ENCODE data around the gene ZNF827.

The ZNF827 gene

DNA sequence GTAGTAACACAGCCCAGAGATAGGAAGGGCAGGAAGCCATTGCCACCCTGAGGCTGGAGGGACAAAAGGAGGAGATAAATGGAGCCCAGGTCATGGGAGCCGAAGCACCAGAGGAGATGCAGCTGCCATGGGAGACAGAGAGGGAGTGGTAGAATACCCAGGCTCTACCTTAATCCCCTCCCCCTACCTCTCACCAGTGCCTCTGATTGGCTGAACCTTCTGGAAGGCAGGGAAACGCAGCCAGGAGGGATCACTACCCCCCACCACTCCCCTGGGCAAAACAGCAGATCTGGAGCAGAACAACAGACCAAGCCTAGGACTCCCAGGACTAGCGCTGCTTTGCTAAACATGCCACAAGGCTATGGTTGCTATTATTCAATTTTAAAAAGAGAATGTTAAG is 114.2 kb downstream of the ZNF827 start:
- DNase-seq = no peak

DNA sequence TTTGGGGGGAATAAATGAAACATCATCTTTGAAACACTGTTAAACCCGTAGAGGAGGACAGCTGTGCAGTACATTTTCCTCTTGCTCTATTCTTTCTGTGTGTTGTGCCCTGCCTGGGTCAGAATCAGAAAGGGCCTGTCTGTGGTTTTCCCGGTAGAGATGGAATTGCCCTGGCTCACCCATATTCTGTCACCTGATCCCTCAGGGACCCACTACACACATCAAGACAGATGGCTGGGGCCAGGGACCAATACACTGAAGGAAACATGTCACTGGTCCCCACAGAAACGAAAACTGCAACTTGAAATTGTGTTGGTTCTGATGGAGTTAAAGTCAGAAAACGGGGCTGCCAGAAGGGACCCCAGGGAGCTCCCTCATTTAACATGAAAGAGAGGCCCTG is 114.9 kb downstream of the ZNF827 start:
- DNase-seq = no peak

DNA sequence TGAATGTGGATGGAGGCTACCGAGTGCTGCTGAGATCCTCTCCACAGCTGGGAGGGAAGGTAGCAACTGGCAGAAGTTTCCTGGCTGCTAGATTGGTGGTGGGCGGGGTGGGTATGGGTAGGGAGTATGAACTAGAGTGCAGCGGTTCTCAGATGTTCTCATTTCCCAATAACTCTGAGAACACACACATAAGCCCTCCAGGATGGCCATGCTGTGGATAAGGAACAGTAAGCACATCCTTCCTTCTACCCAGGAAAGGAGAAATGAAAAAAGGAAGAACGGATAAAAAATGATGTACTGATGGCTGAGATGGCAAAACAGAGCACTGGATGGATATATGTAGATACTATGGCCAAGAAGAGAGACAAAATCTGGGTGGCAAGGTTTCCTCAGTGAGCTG is 116.0 kb downstream of the ZNF827 start:
- DNase-seq = no peak

DNA sequence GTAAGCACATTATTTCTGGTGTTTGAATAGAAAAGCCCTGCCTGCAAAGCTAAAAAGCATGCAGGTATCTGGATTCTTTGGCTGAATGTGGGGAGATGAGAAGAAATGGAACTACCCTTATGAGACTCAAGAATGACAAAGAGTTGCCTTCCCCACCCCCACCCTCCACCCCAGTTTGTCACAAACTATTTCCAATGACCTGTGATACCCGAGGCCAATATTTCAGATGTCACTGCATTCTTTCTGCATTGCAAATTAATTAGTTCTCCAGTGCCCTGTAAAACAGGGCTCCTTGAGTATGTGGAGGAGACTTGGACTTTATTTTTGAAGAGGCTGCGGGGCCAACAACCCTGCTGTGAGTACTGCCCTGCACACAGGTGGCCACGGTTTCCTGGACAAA is 116.4 kb downstream of the ZNF827 start:
- DNase-seq = peak in 1 of 14 donors; percentile 52

DNA sequence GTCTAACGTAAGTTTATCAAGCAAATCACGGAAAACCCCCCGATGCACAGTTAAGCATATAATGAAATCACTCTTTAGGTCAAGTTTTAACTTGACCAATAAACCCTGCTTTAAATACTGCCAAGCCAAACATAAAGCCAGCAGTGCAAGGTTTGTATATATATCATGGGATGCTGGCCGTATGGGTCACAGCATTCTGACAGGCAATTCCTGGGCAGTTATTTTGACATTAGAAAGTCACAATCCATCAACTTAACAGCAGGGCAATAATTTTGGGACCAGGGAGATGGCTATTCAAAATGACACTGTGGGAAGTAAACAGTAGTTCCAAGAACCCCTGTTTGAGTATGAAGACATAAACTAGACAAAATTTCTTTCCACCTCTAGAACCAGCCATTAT is 116.9 kb downstream of the ZNF827 start:
- DNase-seq = no peak

DNA sequence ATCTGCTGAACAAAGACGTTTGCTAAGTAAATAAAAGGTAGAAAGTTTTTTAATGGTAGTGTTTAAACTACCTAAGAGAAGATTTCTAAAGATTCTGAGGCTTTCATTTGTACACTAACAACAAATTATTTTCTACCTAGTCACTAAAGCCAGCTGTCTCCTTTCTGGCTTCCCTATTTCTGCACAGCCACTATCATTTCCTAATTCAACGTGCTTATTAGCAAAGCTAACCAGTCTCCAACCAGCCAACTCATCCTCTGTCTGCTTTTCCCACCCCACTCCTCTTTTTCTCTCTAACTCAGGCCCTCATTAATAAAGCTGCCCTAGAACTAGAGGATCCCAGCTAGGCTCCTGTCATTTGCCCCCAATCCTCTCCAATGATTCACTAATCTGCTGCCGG is 118.2 kb downstream of the ZNF827 start:
- no peak for DNase-seq

DNA sequence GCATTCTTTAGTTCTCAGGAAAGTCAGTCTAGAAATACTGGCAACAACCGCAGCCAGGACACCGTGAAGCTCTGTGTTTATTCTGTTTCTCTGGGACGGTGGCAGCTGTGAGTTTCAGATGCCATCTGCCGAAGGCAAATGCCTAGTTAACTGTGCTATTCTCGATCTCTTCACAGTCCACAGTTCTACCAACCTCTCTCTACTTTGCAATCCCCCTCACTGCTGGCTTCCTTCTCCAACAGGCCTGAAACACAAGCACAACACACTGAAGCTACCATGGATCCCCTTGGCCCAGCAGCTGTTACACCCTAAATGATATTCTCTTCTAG is 118.8 kb downstream of the ZNF827 start:
- DNase-seq = peak in 10 of 14 donors; percentile 7 to 93 (median 18)

DNA sequence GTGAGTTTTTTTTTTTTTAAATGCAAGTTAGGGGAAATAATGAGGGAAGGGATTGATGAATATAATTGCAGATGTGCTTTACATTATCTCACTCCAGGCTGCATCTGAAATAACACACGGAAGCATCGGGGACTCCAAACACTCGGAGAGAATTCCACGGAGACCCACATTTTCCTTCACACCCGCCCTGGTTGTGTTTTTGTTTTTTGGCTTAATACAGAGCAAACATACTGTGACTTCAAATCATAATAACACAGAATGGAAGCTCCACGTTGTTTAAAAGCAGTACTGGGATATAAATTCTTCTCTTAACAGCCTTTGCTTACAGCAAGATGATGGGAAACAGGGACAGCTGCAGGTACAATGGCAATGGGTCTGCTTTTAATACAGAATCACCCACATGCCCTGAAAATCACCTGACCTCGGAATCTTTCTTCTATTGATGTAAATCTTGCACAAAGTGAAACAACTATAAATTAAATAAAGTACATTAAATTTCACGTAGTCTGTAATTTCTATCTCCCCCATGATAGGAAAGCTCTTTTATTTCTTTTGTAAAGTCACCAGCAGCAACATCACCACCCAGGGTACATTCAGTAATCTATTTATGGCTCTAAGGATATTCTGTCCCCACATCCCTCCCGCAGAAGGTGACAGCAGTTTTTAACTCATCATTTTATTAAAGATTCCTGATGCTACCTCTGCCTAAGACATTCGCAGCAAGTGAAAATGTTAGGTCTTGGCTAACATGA is 119.3 kb downstream of the ZNF827 start:
- no peak for DNase-seq

DNA sequence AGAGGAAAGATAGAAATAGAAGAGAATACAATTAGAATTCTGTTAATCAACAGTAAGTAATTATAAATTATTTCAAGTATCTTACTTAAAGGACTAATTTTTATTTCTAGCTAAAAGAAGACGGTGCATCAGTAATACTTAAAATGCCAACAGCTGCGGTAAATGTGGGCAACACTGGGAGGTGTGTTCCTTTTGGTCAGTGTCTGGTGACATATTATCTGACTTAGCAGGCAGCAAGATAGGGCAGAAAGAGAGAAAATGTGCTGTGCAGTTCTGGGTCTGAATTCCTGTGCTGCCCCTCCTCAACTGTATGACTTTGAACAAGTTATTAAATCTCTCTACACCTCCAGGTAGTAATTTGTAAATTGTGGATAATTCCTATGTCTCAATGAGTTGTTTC is 120.6 kb downstream of the ZNF827 start:
- DNase-seq = peak in 1 of 14 donors; percentile 46

DNA sequence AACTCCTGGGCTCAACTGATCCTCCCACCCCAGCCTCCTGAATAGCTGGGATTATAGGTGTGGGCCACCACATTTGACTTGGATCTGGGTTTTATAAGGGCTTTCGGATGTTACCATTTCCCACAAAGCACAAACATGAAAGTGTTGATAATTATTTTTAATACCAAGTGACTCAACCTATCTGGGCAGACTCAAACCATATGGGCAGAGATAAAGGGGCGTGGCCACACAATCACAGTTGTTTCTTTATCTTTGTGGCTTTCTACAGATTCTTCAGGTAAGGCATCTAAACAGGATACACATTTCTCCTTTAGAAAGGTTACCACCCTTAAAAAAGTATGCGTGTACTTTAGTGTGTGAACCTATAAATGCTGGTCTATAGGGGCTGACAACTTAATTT is 122.5 kb downstream of the ZNF827 start:
- DNase-seq = no peak

DNA sequence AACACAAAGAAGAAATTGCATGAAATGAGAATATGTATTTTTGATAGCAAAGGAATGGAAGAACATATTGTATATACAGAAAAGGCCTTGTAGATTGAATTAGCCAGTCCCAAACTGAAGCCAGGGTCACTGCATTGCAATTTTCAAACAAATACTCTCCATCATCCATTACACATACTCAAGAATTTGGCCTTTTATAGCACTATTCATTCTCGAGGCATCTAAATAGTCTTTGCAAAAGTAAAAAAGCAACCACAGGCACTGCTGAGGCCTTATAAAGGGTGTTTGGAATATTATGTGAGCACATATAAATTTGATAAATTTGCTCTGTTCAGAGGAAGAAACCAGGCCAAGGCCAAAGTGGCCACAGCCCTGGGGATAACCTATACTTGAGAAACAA is 123.0 kb downstream of the ZNF827 start:
- DNase-seq = no peak

DNA sequence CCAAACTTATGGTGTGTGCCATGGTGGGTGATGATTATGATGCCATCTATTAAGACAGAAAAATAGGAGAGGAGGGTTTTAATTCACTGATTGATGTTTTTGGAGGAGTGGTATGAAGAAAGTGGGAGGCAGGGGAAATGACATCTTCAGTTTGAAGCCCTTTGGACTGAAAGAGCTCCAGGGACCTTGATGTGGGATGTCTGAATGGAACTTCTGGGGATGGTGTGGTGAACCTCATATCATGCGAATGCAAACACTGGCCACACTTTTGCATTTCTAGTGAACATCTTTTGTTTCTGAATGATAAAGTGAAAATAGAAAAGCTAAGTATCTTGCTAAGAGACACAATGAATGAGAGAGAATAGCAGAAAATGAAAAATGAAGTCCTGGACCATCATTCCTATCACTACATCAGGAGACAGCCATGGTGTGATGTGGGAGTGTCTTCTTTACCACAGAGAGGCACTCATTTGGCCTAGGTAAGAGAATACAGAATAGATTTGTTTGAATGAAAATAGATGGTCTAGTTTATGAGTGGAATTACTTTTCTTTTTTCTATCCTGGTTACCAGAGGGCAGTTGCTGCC is 123.5 kb downstream of the ZNF827 start:
- no peak for DNase-seq

DNA sequence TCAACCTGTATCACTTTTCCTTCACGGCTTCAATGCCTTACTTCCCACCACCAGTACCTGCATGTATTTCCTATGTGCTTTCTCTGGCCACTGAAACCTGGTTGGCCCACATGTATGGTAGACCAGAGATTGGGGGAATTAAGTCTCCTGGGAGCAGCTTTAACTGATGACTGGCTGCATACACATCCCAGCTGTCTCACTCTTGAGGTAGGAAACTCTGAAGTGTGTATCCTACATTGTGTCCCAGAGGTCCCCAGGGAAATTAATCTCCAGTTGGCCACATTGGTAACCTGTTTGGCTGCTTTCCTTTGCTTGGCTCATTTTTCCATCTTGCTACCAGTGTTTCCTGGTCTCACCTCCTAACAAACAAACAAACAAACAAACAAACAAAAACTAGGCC is 124.4 kb downstream of the ZNF827 start:
- no peak for DNase-seq

DNA sequence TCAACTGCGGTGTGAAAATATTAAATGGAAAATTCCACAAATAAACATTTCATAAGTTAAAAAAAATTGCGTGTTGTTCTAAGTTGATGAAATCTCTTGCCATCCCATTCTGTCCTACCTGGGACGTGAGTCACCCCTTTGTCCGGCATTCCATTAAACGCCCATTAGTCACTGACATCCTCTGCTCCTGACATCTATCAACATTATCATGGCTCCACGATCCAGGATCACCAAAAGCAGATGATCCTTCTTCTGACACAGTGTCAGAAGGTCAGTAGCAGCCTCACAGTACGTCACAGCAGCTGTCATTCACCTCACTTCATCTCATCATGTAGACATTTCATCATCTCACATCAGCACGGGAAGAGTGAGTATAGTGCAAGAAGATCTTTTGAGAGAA is 125.7 kb downstream of the ZNF827 start:
- no peak for DNase-seq

DNA sequence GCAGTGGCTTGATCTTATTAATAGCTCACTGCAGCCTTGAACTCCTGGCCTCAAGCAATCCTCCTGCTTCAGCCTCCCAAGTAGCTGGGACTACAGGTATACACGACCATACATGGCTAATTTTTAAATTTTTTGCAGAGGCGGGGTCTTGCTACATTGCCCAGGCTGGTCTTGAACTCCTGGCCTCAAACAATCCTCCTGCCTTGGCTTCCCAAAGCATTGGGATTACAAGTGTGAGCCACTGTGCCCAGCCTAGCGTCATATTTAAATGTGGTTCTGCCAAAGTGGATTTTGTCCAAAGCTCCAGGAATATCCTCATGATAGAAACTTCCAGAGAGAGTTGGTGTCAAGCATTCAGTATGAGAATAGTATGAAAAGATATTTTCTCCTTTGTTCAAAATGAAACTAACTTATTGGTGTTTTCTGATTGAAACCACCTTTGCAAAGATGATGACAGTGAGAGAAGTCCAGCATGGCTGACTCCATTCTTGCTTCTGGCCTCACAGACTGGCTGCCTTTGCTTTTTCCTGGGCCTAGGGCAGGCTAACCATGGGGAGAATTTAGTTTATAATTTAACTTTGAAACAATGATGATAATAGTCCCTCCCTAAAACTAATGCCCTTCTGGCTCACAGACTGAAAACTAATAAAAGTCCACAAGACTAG is 129.6 kb downstream of the ZNF827 start:
- DNase-seq = no peak

DNA sequence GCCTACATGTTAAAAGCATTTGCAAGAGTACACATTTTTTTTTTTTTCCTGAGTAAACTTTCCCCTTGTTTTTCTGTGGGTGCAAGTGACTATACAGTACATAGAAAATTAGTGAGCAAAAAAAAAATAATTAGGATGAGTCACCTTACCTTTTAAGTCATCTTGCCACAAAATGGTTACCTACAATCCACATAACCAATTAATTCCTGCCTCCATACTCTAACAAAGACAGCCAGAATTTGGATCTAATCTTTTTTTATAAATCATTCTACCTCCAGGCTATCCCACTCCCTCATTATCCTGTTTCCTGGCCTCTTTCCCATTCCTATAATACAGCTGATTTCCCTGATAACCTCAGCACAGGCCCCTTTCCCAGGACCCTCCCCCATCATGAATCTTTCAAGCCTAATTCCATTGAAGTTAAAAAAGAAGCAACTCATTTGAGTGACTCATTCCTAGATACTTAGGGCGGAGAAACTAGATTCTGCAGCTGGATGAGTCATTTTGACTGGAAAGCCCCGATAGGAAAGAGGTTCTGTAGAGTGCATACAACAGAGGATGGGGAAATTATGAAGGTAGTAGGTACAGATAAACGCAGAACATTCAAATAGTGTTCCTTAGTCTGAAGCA is 130.5 kb downstream of the ZNF827 start:
- DNase-seq = no peak

DNA sequence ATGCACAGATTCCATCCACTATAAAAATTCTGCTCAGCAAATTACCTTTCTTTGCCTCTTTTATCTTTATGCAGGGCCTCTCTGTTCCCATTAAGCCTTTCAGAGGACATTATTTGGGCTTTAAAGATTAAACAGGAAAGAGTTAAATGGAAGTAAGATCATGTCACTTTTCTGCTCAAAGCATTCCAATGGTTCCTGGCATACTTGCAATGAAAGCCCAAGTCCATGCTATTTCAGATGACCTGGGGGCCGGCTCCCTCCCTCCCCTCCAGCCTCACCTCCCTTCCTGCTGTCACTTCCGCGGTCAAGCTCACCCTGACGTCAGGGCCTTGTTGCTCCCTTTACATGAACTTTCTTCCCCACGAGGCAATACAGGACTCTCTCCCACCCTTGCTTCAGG is 133.1 kb downstream of the ZNF827 start:
- DNase-seq = no peak

DNA sequence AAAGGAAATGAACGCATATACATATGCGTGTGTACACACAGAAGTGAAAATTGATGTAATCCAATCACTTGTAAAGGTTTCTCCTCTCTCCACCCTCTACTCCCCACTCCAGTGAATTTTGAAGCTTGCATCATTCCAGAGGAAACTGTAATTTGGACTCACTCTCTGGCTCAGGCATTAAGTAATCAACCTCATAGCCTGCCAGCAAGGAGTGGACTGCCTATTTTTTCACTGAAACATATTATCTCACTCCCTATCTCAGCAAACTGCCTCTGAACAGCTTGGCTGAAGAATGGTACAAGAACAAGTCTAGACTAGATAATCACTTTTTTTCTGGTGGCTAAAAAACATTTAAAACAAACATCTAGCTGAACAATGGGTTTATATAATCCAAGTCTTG is 134.5 kb downstream of the ZNF827 start:
- peak in 1 of 14 donors; percentile 53 for DNase-seq

DNA sequence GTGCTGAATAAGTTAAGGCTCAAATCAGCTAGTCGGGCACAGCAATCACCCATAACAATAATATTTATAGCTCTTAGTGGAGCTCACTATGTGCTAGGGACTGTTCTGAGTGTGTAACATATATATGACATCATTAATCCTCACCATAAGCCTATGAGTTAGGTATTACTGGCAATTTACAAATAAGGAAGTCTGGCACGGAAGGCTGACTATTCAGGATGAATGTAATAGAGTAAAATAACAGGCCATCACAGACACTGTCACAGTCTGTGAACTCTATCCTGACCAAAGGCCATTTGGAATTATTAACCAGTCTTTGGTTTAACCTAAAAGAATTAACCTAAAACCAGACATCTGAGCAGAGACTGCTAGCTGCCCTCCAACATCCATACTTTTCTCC is 139.4 kb downstream of the ZNF827 start:
- no peak for DNase-seq

DNA sequence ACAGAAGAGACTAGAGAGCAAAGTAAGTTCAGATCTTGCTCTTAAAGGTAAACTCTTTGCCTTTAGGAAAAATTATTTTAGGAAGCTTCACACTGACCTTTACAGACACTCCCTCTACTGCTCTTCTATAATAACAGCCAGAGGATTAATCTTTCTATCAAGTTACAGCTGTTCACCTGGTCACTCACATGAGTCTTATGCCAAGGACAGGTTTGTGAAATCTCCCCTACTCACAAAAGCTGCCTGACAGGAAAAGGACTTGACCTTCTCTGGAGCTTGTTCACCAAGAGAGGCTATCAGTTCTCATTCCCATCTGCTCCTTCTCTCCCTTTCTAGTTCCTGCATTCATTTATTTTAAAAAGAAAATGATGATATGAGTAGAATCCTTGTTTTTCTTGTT is 141.3 kb downstream of the ZNF827 start:
- DNase-seq = no peak

DNA sequence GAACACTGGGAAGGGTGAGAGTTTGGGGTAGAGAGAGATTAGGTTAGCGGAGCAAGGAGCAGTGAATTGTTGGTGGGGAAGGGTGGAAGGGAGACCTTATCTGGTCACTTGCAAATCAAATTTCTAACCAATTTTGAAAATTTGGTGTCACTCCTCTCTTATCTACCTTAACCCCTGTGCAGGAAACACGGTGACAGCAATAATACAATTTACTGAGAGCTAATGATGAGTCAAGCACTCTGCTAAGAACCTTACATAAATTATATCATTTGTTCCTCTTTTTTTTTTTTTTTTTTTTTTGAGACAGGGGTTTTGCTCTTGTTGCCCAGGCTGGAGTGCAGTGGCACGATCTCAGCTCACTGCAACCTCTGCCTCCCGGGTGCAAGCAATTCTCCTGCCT is 142.3 kb downstream of the ZNF827 start:
- DNase-seq = no peak

DNA sequence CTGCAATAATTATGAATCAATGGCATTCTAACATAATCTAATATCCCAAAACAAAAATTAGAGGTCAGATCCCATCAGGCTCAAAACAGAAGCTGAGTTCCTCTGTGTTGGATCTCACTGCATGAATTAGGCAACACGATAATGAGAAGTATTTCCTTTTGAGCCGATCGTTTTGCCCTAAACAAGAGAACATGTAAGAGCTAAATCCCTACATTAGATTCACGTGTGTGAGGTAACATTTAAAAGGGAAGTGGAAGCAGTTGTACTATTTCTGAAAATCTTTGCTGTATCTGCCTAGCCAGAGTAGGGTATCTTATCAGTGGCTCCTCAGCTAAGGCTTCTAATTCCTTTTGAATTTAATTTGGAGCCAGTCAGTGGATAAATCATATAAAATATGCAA is 143.1 kb downstream of the ZNF827 start:
- no peak for DNase-seq

DNA sequence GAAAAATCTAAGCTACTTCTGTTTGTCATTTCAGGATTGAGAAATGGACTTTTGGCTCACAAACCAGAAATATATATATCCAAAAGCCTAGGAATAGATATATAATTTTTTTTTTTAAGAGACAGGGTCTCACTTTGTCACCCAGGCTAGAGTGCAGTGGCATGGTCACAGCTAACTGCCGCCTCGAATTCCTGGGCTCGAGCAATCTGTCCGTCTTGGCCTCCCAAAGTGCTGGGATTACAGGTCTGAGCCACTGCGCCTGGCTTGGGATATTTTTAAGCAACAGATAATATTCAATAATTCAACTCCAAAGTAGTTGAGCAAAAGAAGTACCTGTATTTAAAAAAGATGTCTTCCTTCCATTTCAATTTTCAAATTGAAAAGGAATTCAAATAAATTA is 146.2 kb downstream of the ZNF827 start:
- DNase-seq = no peak

DNA sequence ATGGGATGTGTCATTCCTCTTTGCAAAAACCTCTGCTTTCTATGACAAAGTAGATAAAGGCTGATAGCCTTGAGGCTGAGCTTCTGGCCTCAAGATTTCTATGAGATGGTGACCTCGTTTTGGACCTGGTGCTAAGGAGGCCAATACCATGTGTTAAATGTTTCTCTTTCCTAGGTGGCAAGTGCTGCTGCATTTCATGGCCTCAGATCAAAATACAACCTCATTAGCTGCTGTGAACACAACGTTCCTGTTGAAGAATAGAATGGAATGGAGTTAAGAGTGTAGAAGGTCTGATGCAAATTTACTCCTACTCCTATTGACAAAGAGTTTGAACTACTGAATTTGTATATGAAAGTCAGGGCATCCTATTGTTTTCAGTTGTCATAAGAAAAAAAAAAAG is 146.6 kb downstream of the ZNF827 start:
- peak in 1 of 14 donors; percentile 17 for DNase-seq

Data from C1 segment of cervical spinal cord (tissue), 14 donors.